Measurements from ENCODE around the gene ZNF438. TPM values are rescaled to one million over a fixed set of nuclear protein-coding genes. Genes with fewer than 3 reads are reported as not detected.

Gene ZNF438
- total and polyA plus RNA-seq, 2 of the 8 experiments (the other 6 are each of a cell fraction or from before 2014, with no cell fraction given): 0.95 to 1.7 TPM

DNA sequence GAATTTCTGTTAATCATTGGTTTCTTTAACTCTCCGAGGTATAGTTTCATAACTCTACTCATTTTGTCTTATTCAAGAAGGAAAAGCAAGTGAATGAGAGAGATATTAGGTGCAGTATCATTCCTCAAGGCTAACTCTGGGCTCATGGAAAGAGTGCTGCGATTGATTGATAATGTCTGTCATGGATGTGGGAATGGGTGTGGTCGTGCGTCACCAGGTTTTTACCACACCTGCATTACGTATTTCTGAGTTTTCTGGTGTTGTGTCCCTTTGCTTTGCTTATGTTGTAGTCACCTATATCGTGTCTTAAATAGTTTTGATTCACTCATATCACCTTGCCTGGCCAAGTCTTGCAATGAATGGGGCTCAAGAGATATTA, 44.9 kb upstream of the ZNF438 start:
- Histone ChIP-seq H4K8ac (ENCODE audit: extremely low read depth, insufficient read depth, low read length) (no peak overlapping the region), H3K27me3 (replicated peaks in 1 of 4; ENCODE audit: control insufficient read depth in 3 of 4, extremely low read depth in 1 of 4, insufficient read depth in 3 of 4, low read length in 3 of 4) (no peaks in the 10 kb centered on the region), H2AFZ (ENCODE audit: low read length) (no peak overlapping the region), H3K56ac (replicated peaks; ENCODE audit: insufficient read length, low read depth, low read length) (no peak overlapping the region), H3K4me3 (ENCODE audit: extremely low read depth in 1 of 4, insufficient read depth in 2 of 4, low read depth in 3 of 4, low read length in 4 of 4) (no peak overlapping the region), H3K23me2 (ENCODE audit: low read depth, low read length) (no peaks in the 10 kb centered on the region), H2AK5ac (ENCODE audit: low read depth, low read length) (no peak overlapping the region), H2BK5ac (ENCODE audit: low read depth, low read length) (no peak overlapping the region), H3K4me2 (ENCODE audit: insufficient read depth in 1 of 2, low read depth in 2 of 2, low read length in 2 of 2) (no peak overlapping the region), H2BK120ac (replicated peaks; ENCODE audit: low read depth, low read length) (no peak overlapping the region), H3K79me1 (ENCODE audit: low read depth, low read length) (no peaks in the 10 kb centered on the region), H4K91ac (replicated peaks; ENCODE audit: insufficient read length, low read length) (no peak overlapping the region), H3K36me3 (ENCODE audit: control insufficient read depth in 2 of 4, insufficient read depth in 4 of 4, low read length in 3 of 4) (peaks cover 0 to 2% (median 0%) of the 10 kb centered on the region in 4 experiments; a peak in 1 of 8 replicates), H3K9ac (replicated peaks in 1 of 4; ENCODE audit: extremely low read depth in 1 of 4, low read depth in 3 of 4, low read length in 3 of 4) (no peak overlapping the region), H3K4me1 (replicated peaks in 1 of 4; ENCODE audit: control insufficient read depth in 3 of 4, insufficient read depth in 4 of 4, low read length in 3 of 4) (peaks cover 2 to 8% (median 6%) of the 10 kb centered on the region in 4 experiments; a peak in 3 of 7 replicates), H3K14ac (ENCODE audit: insufficient read length) (no peak overlapping the region), H2BK12ac (ENCODE audit: low read depth, low read length) (no peak overlapping the region), H3K23ac (ENCODE audit: insufficient read length) (no peak overlapping the region), H4K20me1 (replicated peaks in 1 of 2; ENCODE audit: control insufficient read depth in 1 of 2, insufficient read depth in 2 of 2, low read length in 2 of 2) (no peaks in the 10 kb centered on the region), H2BK15ac (ENCODE audit: low read length) (peak overlapping the region; percentile 53; the same call in 1 of the 2 replicates), H3K27ac (ENCODE audit: low read depth, low read length) (no peak overlapping the region), H3K18ac (ENCODE audit: extremely low read depth, low read length) (no peak overlapping the region), H3K9me3 (ENCODE audit: insufficient read depth in 2 of 2, low read depth in 1 of 2, low read length in 1 of 2) (no peaks in the 10 kb centered on the region), H3K4ac (replicated peaks; ENCODE audit: insufficient read length, low read depth, low read length) (peak overlapping the region; percentile 3), H3K79me2 (ENCODE audit: control insufficient read depth in 1 of 2, insufficient read depth in 2 of 2, low read length in 2 of 2) (no peaks in the 10 kb centered on the region), H4K5ac (ENCODE audit: insufficient read length, low read depth, low read length) (no peak overlapping the region), H2BK20ac (ENCODE audit: low read length) (no peak overlapping the region)
- TF ChIP-seq RBBP5 (IDR thresholded peaks at IDR 0.05; ENCODE audit: borderline replicate concordance, low read depth, low read length): no peak
- TF ChIP-seq, protein P1, sequence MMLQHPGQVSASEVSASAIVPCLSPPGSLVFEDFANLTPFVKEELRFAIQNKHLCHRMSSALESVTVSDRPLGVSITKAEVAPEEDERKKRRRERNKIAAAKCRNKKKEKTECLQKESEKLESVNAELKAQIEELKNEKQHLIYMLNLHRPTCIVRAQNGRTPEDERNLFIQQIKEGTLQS (IDR thresholded peaks at IDR 0.05; ENCODE audit: insufficient read depth, low read depth, low read length): no peak
- TF ChIP-seq, protein P2, sequence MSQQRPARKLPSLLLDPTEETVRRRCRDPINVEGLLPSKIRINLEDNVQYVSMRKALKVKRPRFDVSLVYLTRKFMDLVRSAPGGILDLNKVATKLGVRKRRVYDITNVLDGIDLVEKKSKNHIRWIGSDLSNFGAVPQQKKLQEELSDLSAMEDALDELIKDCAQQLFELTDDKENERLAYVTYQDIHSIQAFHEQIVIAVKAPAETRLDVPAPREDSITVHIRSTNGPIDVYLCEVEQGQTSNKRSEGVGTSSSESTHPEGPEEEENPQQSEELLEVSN (IDR thresholded peaks at IDR 0.05): no peak
- TF ChIP-seq FOSL1 (IDR thresholded peaks at IDR 0.05; ENCODE audit: insufficient read depth, low read depth, low read length): no peak
- DNase-seq (ENCODE audit: low read depth in 1 of 2, low spot score in 2 of 2) (no peak), FAIRE-seq (no peak)
- POLR2A ChIA-PET (ENCODE audit: partially characterized antibody): no interaction called here
- CTCF ChIA-PET (ENCODE audit: partially characterized antibody): no interaction called here
- 92% methylated on average over 6 of the region's 6 CpGs; no CpG with 5 or more reads in 1 of the 2 experiments for WGBS, 2 experiments (ENCODE audit: extremely low coverage in 1 of 2, insufficient coverage in 1 of 2, insufficient read length in 1 of 2, insufficient replicate concordance in 2 of 2, low coverage in 1 of 2, low lambda C conversion rate in 2 of 2, missing lambda C conversion rate in 1 of 2)
